Calu3 (cell line): Measurements from ENCODE around the gene AGER. TPM values are rescaled to one million over a fixed set of nuclear protein-coding genes. Genes with fewer than 3 reads are reported as not detected.
"Not testable (repeated sequence)": the region's sequence is repeated elsewhere in the genome, so short reads cannot be mapped to it uniquely, and the experiment has no call there.

Experiments used
- BruUV-seq: library from RNA; stranded (reverse); fragments of 400-500 nt; replicated peaks from 2 replicates; lab custom pipeline; 2021; lab: Mats Ljungman, UMichigan
- CTCF ChIA-PET: fragments of 300-600 bp; sonication (Branson Sonifier 250); formaldehyde crosslinking; loops from one replicate; lab custom pipeline; 2022; ENCODE audit warnings: antibody characterized with exemption; lab: Charles Lee
- DNase-seq: peaks from one replicate; pipeline ENCODE4 v3.0.0; 2022
- H3K27ac Mint-ChIP-seq: one replicate; pipeline ENCODE4 v1.8.0; 2022; ENCODE audit warnings: mixed read lengths; ENCODE audit not compliant: unreplicated experiment
- H3K27me3 Mint-ChIP-seq: one replicate; pipeline ENCODE4 v1.8.0; 2022; ENCODE audit warnings: mixed read lengths; ENCODE audit not compliant: unreplicated experiment
- H3K36me3 Mint-ChIP-seq: one replicate; pipeline ENCODE4 v1.8.0; 2022; ENCODE audit warnings: mild to moderate bottlenecking, moderate library complexity, mixed read lengths; ENCODE audit not compliant: insufficient read depth, unreplicated experiment
- H3K4me1 Mint-ChIP-seq: one replicate; pipeline ENCODE4 v1.8.0; 2022; ENCODE audit warnings: mild to moderate bottlenecking, low read depth, mixed read lengths; ENCODE audit not compliant: unreplicated experiment
- H3K4me3 Mint-ChIP-seq: one replicate; pipeline ENCODE4 v1.8.0; 2022; ENCODE audit warnings: mild to moderate bottlenecking, low read depth, moderate library complexity, mixed read lengths; ENCODE audit not compliant: unreplicated experiment
- H3K9me3 Mint-ChIP-seq: one replicate; pipeline ENCODE4 v1.8.0; 2022; ENCODE audit warnings: low read depth, mixed read lengths; ENCODE audit not compliant: unreplicated experiment
- intact Hi-C: fragments of 100-400 bp; cut with micrococcal nuclease; formaldehyde crosslinking; loops from one replicate; pipeline ENCODE4 v1.10.0; 2022; ENCODE audit not compliant: unreplicated experiment
- total RNA-seq: library from RNA; stranded (reverse); gene quantifications from 2 replicates; pipeline ENCODE4 v1.2.3, GENCODE V29; 2022
- TF ChIP-seq, protein P1 (sequence below): fragments of 200-600 bp; IDR thresholded peaks from one replicate; pipeline ENCODE4 v1.8.0; 2022; ENCODE audit warnings: antibody characterized with exemption; ENCODE audit not compliant: unreplicated experiment

The AGER gene
- total RNA-seq, 1 experiment from 2014 or later: 14.4 TPM

DNA sequence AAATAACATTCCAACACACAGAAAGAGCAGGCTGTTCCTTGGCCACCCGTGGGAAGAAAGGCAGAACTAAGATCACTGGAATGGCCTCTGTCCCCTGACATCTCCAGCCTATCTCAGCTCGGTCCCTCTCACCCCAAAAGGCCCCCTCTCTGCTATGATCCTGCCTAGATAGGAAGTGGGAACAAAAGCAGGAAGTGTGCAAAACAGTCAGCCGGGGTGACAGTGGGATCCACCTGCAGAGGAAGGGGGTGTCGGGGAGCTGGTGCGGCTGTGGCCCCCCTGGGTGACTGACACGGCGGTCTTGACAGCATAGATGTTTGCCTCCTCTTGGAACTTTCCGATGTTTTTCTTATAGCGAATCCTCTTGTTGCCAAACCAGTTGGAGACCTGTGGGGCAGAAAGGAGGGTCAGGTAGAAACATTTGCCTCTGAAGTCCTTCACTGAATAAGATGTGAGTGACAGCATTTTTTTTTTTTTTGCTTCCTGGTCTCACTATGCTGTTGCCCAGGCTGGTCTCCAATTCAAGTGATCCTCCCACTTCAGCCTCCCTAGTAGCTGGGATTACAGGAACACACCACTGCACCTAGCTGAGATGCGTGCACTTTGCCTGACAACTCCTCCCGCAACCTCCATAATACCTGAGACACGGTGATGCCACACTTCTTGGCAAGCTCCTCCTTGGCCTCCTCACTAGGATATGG lies 3.1 kb upstream of the AGER start:
- Mint-ChIP-seq H3K36me3 (peaks cover 79% of the 10 kb centered on the region), H3K27me3 (no peaks in the 10 kb centered on the region), H3K27ac (peak overlapping the region; percentile 55), H3K4me3 (peak overlapping the region; percentile 15), H3K4me1 (peaks cover 22% of the 10 kb centered on the region), H3K9me3 (no peaks in the 10 kb centered on the region)
- intact Hi-C loops: no loop called here
- DNase-seq: no peak
- no TSS peak for BruUV-seq
- TF ChIP-seq, protein P1, sequence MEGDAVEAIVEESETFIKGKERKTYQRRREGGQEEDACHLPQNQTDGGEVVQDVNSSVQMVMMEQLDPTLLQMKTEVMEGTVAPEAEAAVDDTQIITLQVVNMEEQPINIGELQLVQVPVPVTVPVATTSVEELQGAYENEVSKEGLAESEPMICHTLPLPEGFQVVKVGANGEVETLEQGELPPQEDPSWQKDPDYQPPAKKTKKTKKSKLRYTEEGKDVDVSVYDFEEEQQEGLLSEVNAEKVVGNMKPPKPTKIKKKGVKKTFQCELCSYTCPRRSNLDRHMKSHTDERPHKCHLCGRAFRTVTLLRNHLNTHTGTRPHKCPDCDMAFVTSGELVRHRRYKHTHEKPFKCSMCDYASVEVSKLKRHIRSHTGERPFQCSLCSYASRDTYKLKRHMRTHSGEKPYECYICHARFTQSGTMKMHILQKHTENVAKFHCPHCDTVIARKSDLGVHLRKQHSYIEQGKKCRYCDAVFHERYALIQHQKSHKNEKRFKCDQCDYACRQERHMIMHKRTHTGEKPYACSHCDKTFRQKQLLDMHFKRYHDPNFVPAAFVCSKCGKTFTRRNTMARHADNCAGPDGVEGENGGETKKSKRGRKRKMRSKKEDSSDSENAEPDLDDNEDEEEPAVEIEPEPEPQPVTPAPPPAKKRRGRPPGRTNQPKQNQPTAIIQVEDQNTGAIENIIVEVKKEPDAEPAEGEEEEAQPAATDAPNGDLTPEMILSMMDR: no peak
- CTCF ChIA-PET: interaction anchor here (0.9 kb wide), 1 partner anchor 8 kb away, joined by 3 read pairs; no protein-coding TSS in a partner anchor

DNA sequence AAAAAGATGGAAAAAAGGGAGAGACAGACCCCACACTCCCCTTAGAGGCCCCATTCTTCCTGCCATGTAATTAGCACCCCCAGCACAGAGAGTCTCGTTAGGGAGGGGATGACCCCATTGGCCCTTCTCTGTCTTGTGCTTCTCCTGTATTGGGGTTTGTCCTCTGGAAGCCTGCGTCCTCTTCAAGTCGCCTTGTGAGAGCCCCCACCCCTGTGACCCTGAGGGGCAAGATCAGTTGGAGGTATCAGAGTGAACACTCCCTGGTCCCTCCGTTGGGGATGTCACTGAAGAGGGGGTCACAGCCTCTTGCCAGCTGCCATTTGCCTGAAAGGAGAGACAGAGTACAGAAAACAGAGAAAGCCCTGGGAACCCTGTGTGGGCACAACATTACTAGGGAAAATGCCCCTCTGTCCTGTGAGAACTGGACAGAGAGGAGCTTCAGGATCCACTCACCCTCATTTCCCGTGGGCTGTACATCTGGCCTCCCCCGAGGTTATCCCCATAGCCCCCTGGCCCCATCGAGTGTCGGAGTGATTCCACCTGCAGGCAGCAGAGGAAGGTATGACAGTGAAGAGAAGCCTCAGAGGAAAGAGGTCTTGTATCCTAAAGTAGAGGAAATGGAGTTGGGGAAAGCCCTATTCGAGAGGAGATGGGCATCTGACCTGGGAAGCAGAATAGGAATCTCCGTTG lies 2.2 kb upstream of the AGER start:
- H3K9me3 Mint-ChIP-seq, intact Hi-C loops, BruUV-seq, H3K27me3 Mint-ChIP-seq, DNase-seq, H3K4me3 Mint-ChIP-seq: not testable (repeated sequence)
- peaks cover 73% of the 10 kb centered on the region for H3K36me3 Mint-ChIP-seq
- CTCF ChIA-PET: interaction anchor here (0.9 to 1.0 kb wide), 2 partner anchors 9 kb away, joined by 3 to 4 read pairs; no protein-coding TSS in a partner anchor
- peaks cover 22% of the 10 kb centered on the region for H3K4me1 Mint-ChIP-seq
- H3K27ac Mint-ChIP-seq: peak overlapping the region; percentile 12

DNA sequence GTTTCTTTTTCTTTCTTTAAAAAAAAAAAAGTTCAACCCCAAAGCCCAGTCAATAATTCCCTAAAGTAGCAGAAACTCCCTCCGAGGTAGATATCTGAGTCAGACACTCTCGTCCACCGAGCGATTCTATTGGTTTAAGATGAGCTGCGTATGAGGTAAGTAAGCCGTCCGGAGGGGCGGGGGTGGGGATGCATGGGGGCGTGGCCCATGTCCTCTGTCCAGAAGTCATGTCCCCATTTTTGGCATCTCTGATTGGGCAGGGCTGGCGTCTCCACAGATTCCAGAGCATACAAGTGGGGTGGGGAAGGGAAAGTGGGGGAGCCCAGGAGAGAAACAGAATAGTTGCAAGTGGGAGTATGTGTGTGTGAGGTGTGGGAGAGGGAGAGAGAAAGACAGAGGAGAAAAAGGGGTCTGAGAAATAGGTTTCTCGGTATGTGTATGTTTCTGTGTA lies 1.7 kb upstream of the AGER start:
- intact Hi-C loops, H3K9me3 Mint-ChIP-seq, H3K27me3 Mint-ChIP-seq, BruUV-seq, H3K4me3 Mint-ChIP-seq: not testable (repeated sequence)
- peaks cover 77% of the 10 kb centered on the region for H3K36me3 Mint-ChIP-seq
- peaks cover 22% of the 10 kb centered on the region for H3K4me1 Mint-ChIP-seq
- peak overlapping the region; percentile 12 for H3K27ac Mint-ChIP-seq
- CTCF ChIA-PET: interaction anchor here (0.6 to 1.0 kb wide), 2 partner anchors 10 to 784 kb away, joined by 3 to 4 read pairs; no protein-coding TSS in a partner anchor
- DNase-seq: peak; percentile 43

DNA sequence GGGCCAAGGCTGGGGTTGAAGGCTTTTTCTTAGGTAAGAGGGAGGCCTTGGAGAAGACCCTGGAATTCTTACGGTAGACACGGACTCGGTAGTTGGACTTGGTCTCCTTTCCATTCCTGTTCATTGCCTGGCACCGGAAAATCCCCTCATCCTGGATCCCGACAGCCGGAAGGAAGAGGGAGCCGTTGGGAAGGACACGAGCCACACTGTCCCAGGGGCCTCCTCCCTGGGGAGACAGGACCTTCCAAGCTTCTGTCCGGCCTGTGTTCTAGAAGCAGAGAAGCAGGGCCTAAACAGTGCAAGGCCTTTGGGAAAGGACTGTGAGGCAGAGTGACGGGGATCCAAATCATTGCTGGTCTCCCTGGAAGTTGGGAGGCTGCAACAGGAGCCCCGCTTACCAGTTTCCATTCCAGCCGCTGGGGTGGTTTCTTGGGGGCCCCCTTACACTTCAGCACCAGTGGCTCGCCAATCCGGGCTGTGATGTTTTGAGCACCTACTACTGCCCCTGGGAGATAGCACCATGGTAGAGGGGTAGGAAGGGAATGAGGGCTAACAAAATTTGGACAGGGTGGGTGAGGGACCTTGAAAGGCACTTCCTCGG lies 470 bp downstream of the AGER start:
- Mint-ChIP-seq H3K9me3 (no peaks in the 10 kb centered on the region), H3K36me3 (peaks cover 76% of the 10 kb centered on the region), H3K4me1 (peaks cover 22% of the 10 kb centered on the region), H3K27ac (no peak overlapping the region), H3K4me3 (no peak overlapping the region), H3K27me3 (no peaks in the 10 kb centered on the region)
- no peak for DNase-seq
- TF ChIP-seq, protein P1: no peak
- intact Hi-C loops: no loop called here
- CTCF ChIA-PET: no interaction called here
- no TSS peak for BruUV-seq

DNA sequence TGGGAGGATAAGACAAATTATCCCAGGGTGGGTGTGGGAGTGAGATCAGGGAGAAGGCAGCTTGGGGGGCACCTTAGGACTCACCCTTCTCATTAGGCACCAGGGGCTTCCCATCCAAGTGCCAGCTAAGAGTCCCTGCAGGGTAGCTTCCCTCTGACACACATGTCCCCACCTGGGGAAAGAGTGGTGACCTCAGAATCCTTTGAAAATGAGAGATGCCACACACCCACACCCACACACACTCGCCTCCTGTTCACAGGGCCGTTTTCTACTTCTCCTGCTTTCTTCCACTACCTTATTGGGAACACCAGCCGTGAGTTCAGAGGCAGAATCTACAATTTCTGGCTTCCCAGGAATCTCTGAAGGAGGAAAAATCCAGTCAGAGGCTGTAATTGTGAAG lies 1.0 kb downstream of the AGER start:
- H3K27me3 Mint-ChIP-seq: no peaks in the 10 kb centered on the region
- no peaks in the 10 kb centered on the region for H3K9me3 Mint-ChIP-seq
- H3K36me3 Mint-ChIP-seq: peaks cover 78% of the 10 kb centered on the region
- TF ChIP-seq, protein P1: no peak
- no peak overlapping the region for H3K4me3 Mint-ChIP-seq
- CTCF ChIA-PET: interaction anchor here (0.6 to 0.7 kb wide), 2 partner anchors 12 to 22 kb away, joined by 3 read pairs; no protein-coding TSS in a partner anchor
- intact Hi-C loops: no loop called here
- no peak overlapping the region for H3K27ac Mint-ChIP-seq
- BruUV-seq: no TSS peak
- peaks cover 20% of the 10 kb centered on the region for H3K4me1 Mint-ChIP-seq
- DNase-seq: no peak
